Fibroblast of villous mesenchyme (primary cell): ENCODE data around the gene MYO3B. TPM values are rescaled to one million over a fixed set of nuclear protein-coding genes. Genes with fewer than 3 reads are reported as not detected.

Experiments
- DNase-seq: peaks from one replicate; pipeline ENCODE4 v3.0.0-alpha.2; 2010; ENCODE audit warnings: low read depth
- H3K4me3 ChIP-seq: 2 replicates; pipeline ENCODE4 v1.5.1; 2011; ENCODE audit warnings: low read depth, mild to moderate bottlenecking, low read length
- CTCF ChIP-seq: IDR thresholded peaks from 2 replicates; pipeline ENCODE4 v1.5.1; 2012; ENCODE audit warnings: low read depth, mild to moderate bottlenecking, low read length; ENCODE audit not compliant: insufficient read depth
- total RNA-seq: library from RNA; depleted of rRNA; stranded (reverse); fragments of >200 nt; gene quantifications from 2 replicates; pipeline ENCODE4 v1.2.3, GENCODE V29; 2012

Gene MYO3B
- total RNA-seq, 1 donor, result under 0.01 TPM

- no peak overlapping the region for H3K4me3 ChIP-seq
- TF ChIP-seq CTCF, result no peak
- no peak for DNase-seq
Observed at GRCh38 chr2:170353723-170354122, 175.8 kb downstream of the MYO3B start.

- no peak for TF ChIP-seq CTCF
- DNase-seq, result no peak
- H3K4me3 ChIP-seq, result no peak overlapping the region
Observed at GRCh38 chr2:170354388-170354787, 176.4 kb downstream of the MYO3B start.

GRCh38 chr2:170354855-170355780 is 177.2 kb downstream of the MYO3B start:
- no peak overlapping the region for H3K4me3 ChIP-seq
- no peak for TF ChIP-seq CTCF
- no peak for DNase-seq

GRCh38 chr2:170359466-170359865 is 181.5 kb downstream of the MYO3B start:
- H3K4me3 ChIP-seq, result no peak overlapping the region
- no peak for TF ChIP-seq CTCF
- no peak for DNase-seq

GRCh38 chr2:170360546-170361089 is 182.7 kb downstream of the MYO3B start:
- no peak for TF ChIP-seq CTCF
- H3K4me3 ChIP-seq, result no peak overlapping the region
- no peak for DNase-seq

GRCh38 chr2:170361090-170361936 is 183.4 kb downstream of the MYO3B start:
- no peak overlapping the region for H3K4me3 ChIP-seq
- DNase-seq, result peak; percentile 47
- peak; percentile 67 for TF ChIP-seq CTCF
